ENCODE data around the gene AGFG1. TPM values are rescaled to one million over a fixed set of nuclear protein-coding genes. Genes with fewer than 3 reads are reported as not detected.

AGFG1 gene, protein sequence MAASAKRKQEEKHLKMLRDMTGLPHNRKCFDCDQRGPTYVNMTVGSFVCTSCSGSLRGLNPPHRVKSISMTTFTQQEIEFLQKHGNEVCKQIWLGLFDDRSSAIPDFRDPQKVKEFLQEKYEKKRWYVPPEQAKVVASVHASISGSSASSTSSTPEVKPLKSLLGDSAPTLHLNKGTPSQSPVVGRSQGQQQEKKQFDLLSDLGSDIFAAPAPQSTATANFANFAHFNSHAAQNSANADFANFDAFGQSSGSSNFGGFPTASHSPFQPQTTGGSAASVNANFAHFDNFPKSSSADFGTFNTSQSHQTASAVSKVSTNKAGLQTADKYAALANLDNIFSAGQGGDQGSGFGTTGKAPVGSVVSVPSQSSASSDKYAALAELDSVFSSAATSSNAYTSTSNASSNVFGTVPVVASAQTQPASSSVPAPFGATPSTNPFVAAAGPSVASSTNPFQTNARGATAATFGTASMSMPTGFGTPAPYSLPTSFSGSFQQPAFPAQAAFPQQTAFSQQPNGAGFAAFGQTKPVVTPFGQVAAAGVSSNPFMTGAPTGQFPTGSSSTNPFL
- total RNA-seq: 30.2 and 64.3 TPM in 2 replicates

DNA sequence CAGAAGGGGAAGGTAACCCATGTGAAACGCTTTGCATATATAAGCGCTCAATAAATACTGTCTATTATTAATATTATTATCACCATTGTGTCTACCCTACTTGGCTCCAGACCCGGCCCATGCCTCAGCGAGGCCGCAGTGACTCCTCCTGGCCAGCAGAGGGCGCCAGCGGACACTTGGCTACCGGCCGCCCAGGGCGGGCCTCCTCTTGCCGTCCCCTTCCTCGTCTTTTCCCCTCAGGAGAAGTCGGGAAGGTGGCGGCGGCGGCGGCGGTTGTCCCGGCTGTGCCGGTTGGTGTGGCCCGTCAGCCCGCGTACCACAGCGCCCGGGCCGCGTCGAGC, at the start of gene AGFG1:
AGFG1 (plus strand) TSS at position 233 of the 341 bp plus-strand sequence. CDS start 266 bp downstream, outside the sequence.

DNA sequence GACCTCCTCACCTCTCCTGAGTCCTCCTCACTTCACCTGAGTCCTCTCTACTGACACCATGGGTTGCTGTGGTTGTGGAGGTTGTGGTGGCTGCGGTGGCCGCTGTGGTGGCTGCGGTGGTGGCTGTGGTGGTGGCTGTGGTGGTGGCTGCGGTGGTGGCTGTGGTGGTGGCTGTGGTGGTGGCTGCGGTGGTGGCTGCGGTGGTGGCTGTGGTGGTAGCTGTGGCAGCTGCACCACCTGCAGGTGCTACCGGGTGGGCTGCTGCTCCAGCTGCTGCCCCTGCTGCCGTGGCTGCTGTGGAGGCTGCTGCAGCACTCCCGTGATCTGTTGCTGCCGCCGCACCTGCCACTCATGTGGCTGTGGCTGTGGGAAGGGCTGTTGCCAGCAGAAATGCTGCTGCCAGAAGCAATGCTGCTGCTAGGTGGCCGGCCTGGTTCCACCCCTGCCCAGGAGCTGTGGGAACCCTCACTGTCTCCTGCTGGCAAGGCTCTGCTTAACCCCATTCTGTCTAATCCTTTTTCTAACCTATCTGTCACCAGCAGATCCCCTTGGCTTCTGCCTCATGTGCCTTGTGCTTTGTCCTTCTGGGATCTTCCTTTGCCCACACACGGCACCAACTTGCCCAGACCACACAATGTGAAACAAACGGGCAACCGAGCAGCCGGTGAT, 127.0 kb downstream of the AGFG1 start, which contains the start of gene SCYGR2:
SCYGR2 (plus strand) TSS at position 59 of the 669 bp plus-strand sequence; CDS start at position 59, 0 bp downstream.

Other genes starting within 250 kb of the AGFG1 start
- gene MFF, start 146.9 kb upstream of the AGFG1 start, total RNA-seq: 78.5 and 122 TPM in 2 replicates
- gene TM4SF20, start 92.8 kb upstream of the AGFG1 start, total RNA-seq: not detected in 2 replicates
- not detected in 2 replicates for gene SCYGR1, start 84.2 kb upstream of the AGFG1 start, total RNA-seq
- gene SCYGR2, start 126.7 kb downstream of the AGFG1 start, total RNA-seq: not detected in 2 replicates
- gene SCYGR3, start 142.7 kb downstream of the AGFG1 start, total RNA-seq: not detected in 2 replicates
- not detected in 2 replicates for gene SCYGR4, start 145.3 kb downstream of the AGFG1 start, total RNA-seq
- not detected in 2 replicates for gene SCYGR5, start 194.6 kb downstream of the AGFG1 start, total RNA-seq
- gene SLC19A3, start 245.9 kb downstream of the AGFG1 start, total RNA-seq: 0.23 and 0.42 TPM in 2 replicates